BLaER1 treated with 17β-estradiol and CSF1 and Interleukin-3, amounts not matched to agents 10 nM and 100 nM (cell line): ENCODE results near the gene AKR1B1.
A peak's percentile ranks its signal among the peaks of the same experiment; 100 is the strongest.

Experiments
- H3K27ac ChIP-seq, 11 experiments: shearing (Covaris generic); formaldehyde crosslinking; 2 replicates each; pipeline ENCODE4 v1.8.1; 2022
- H3K27me3 ChIP-seq, 11 experiments: shearing (Covaris generic); formaldehyde crosslinking; 2 replicates each; pipeline ENCODE4 v1.8.1; 2022
- H3K36me3 ChIP-seq, 11 experiments: shearing (Covaris generic); formaldehyde crosslinking; 2 replicates each; pipeline ENCODE4 v1.8.1; 2022
- H3K4me1 ChIP-seq, 10 experiments: shearing (Covaris generic); formaldehyde crosslinking; 2 replicates each; pipeline ENCODE4 v1.8.1; 2022
- H3K4me2 ChIP-seq, 11 experiments: shearing (Covaris generic); formaldehyde crosslinking; 2 replicates each; pipeline ENCODE4 v1.8.1; 2022
- H3K4me3 ChIP-seq, 10 experiments: shearing (Covaris generic); formaldehyde crosslinking; 2 replicates each; pipeline ENCODE4 v1.8.1; 2022
- H3K9ac ChIP-seq, 11 experiments: shearing (Covaris generic); formaldehyde crosslinking; 2 replicates each; pipeline ENCODE4 v1.8.1; 2022
- H3K9me3 ChIP-seq, 11 experiments: shearing (Covaris generic); formaldehyde crosslinking; replicated peaks in 1 of 11; 2 replicates each; pipeline ENCODE4 v1.8.1; 2022
- H4K20me1 ChIP-seq, 11 experiments: shearing (Covaris generic); formaldehyde crosslinking; 2 replicates each; pipeline ENCODE4 v1.8.1; 2022
- Cebpa-rat ChIP-seq, 11 experiments: shearing (Covaris generic); IDR thresholded peaks; 2 replicates each; pipeline ENCODE4 v1.8.1; 2022

Gene AKR1B1

GRCh38 chr7:134473861-134474291 lies 15.0 kb upstream of the AKR1B1 start:
- 0 out of 22 replicates have a peak, but pooled peaks of 1 of the 11 experiments have one; percentile 15 for TF ChIP-seq Cebpa-rat (IDR thresholded peaks at IDR 0.05)
- Histone ChIP-seq H3K27me3 (no peaks in the 10 kb centered on the region), H4K20me1 (no peaks in the 10 kb centered on the region), H3K9me3 (peaks cover 0 to 16% (median 11%) of the 10 kb centered on the region in 11 experiments; a peak in 13 of 22 replicates), H3K4me2 (peak overlapping the region in 3 of 11 experiments; percentile 2 to 27 (median 23); a peak in 3 of 22 replicates), H3K27ac (peak overlapping the region in 2 of 11 experiments; percentile 2 to 47; a peak in 2 of 22 replicates), H3K4me3 (no peak overlapping the region), H3K9ac (no peak overlapping the region), H3K36me3 (no peaks in the 10 kb centered on the region), H3K4me1 (peaks cover 0 to 15% (median 3%) of the 10 kb centered on the region in 10 experiments; a peak in 6 of 20 replicates)

GRCh38 chr7:134472572-134473244 lies 13.8 kb upstream of the AKR1B1 start:
- Histone ChIP-seq H3K27ac (no peak overlapping the region), H3K4me1 (peaks cover 0 to 14% (median 3%) of the 10 kb centered on the region in 10 experiments; a peak in 6 of 20 replicates), H3K27me3 (no peaks in the 10 kb centered on the region), H3K36me3 (no peaks in the 10 kb centered on the region), H4K20me1 (no peaks in the 10 kb centered on the region), H3K9ac (no peak overlapping the region), H3K4me3 (no peak overlapping the region), H3K9me3 (peaks cover 0 to 24% (median 11%) of the 10 kb centered on the region in 11 experiments; a peak in 13 of 22 replicates), H3K4me2 (no peak overlapping the region)
- peak in 2 of 11 experiments; percentile 16 to 45; a peak in 1 of 22 replicates for TF ChIP-seq Cebpa-rat (IDR thresholded peaks at IDR 0.05)

DNA sequence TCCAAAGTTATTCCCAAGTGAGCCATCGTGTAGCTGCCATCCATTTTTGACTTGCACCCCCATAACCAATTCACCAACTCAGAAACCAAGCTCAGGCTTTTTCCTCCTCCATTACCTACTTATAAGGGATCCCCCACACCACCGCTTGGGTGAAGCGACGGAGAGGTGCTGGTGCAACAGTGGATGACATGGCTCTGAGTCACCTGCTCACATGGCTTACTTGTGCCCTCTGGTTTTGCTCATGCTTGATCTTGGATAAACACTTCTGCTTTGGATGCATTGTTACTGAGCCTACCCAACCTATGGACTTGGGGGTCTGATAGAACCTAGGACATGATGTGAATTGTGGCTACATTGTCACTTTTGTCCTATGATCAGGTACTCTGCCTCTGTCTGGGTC lies 12.0 kb upstream of the AKR1B1 start:
- H3K4me3 ChIP-seq: no peak overlapping the region
- no peaks in the 10 kb centered on the region for H4K20me1 ChIP-seq
- no peak overlapping the region for H3K27ac ChIP-seq
- peak overlapping the region in 1 of 11 experiments; percentile 18; a peak in 2 of 22 replicates for H3K4me2 ChIP-seq
- peaks cover 0 to 5% (median 0%) of the 10 kb centered on the region in 11 experiments; a peak in 1 of 22 replicates for H3K27me3 ChIP-seq
- H3K9me3 ChIP-seq: peaks cover 6 to 42% (median 19%) of the 10 kb centered on the region in 11 experiments; a peak in 19 of 22 replicates
- TF ChIP-seq Cebpa-rat (IDR thresholded peaks at IDR 0.05): no peak
- no peak overlapping the region for H3K9ac ChIP-seq
- H3K36me3 ChIP-seq: no peaks in the 10 kb centered on the region
- peaks cover 0 to 14% (median 2%) of the 10 kb centered on the region in 10 experiments; a peak in 6 of 20 replicates for H3K4me1 ChIP-seq

DNA sequence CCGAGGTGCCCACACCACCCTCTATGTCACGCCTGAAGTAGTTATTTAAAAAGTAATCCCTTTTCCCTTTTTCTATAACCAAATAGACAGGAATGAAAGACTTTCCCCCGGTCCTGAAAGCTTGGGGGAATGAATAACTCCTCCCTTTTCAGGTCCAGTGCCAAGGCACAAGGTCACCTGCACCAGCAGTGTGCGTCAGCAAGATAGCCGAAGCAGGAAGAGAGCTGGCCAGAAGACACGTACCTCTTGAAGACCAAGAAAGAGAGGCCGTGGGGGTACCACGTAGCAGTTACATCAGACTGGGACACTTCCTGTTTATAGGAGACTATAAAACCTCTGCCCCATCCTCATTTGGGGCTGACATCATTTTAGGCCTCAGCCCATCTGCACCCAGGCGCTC lies 10.7 kb upstream of the AKR1B1 start:
- no peak for TF ChIP-seq Cebpa-rat (IDR thresholded peaks at IDR 0.05)
- peaks cover 0 to 5% (median 0%) of the 10 kb centered on the region in 11 experiments; a peak in 1 of 22 replicates for H3K27me3 ChIP-seq
- H3K9me3 ChIP-seq: peaks cover 17 to 42% (median 27%) of the 10 kb centered on the region in 11 experiments
- H3K27ac ChIP-seq: no peak overlapping the region
- no peak overlapping the region for H3K9ac ChIP-seq
- H3K4me1 ChIP-seq: peaks cover 0 to 14% (median 0%) of the 10 kb centered on the region in 10 experiments; a peak in 6 of 20 replicates
- H3K36me3 ChIP-seq: no peaks in the 10 kb centered on the region
- H3K4me2 ChIP-seq: no peak overlapping the region
- H3K4me3 ChIP-seq: no peak overlapping the region
- H4K20me1 ChIP-seq: no peaks in the 10 kb centered on the region

DNA sequence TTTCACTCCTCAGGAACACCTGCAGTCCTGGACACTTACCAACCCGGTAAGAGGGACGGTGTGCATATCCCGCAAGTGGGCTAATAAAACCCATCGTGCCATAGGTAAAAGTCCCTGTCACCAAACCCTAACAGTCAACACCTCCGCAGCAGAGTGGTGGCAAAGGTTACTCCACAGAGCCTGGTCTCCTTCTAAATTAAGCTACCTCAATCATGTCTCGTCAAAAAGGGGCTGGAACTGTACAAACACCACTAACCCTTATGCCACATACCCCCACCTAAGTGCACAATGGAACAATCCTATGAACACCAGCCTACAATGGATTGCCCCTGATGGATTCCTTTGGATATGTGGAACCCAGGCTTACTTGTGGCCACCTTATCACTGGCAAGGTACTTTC lies 9.6 kb upstream of the AKR1B1 start:
- H3K9me3 ChIP-seq: peaks cover 28 to 53% (median 38%) of the 10 kb centered on the region in 11 experiments

DNA sequence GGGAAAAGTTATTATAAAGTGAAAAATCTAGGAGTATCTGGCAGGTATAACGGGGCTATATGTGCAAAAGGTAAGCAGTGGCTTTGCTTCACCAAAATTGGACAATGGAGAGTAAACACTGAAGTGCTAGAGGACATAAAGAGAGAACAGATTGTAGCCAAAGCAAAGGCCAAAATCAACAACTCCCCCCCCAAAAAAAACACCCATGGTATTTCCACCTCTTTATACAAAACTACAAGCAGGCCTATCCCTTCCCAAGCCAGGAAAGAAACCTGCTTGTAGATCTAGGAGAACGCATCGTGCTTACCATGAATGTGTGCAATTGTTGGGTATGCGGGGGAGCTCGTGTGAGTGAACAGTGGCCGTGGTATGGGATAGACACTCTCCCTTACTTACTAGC lies 9.2 kb upstream of the AKR1B1 start:
- H3K9me3 ChIP-seq: peaks cover 32 to 57% (median 42%) of the 10 kb centered on the region in 11 experiments
- H3K27ac ChIP-seq: no peak overlapping the region
- no peak overlapping the region for H3K4me2 ChIP-seq
- TF ChIP-seq Cebpa-rat (IDR thresholded peaks at IDR 0.05): no peak
- H3K9ac ChIP-seq: no peak overlapping the region
- peaks cover 0 to 4% (median 0%) of the 10 kb centered on the region in 10 experiments; a peak in 1 of 20 replicates for H3K4me1 ChIP-seq
- 0 out of 22 replicates have a peak, but pooled peaks cover 0 to 9% (median 0%) of the 10 kb centered on the region in 11 experiments for H3K36me3 ChIP-seq
- H4K20me1 ChIP-seq: no peaks in the 10 kb centered on the region
- no peak overlapping the region for H3K4me3 ChIP-seq
- H3K27me3 ChIP-seq: peaks cover 0 to 5% (median 0%) of the 10 kb centered on the region in 11 experiments; a peak in 1 of 22 replicates

More for the DNA sequence above, 9.6 kb upstream of the AKR1B1 start:
- peaks cover 0 to 5% (median 0%) of the 10 kb centered on the region in 11 experiments; a peak in 1 of 22 replicates for H3K27me3 ChIP-seq
- 0 out of 22 replicates have a peak, but pooled peaks cover 0 to 6% (median 0%) of the 10 kb centered on the region in 11 experiments for H3K36me3 ChIP-seq
- no peak overlapping the region for H3K9ac ChIP-seq
- no peak overlapping the region for H3K4me3 ChIP-seq
- H4K20me1 ChIP-seq: no peaks in the 10 kb centered on the region
- peaks cover 0 to 4% (median 0%) of the 10 kb centered on the region in 10 experiments; a peak in 4 of 20 replicates for H3K4me1 ChIP-seq
- no peak overlapping the region for H3K4me2 ChIP-seq
- no peak for TF ChIP-seq Cebpa-rat (IDR thresholded peaks at IDR 0.05)
- no peak overlapping the region for H3K27ac ChIP-seq

GRCh38 chr7:134465491-134465890 lies 6.6 kb upstream of the AKR1B1 start:
- no peak overlapping the region for H3K27ac ChIP-seq

DNA sequence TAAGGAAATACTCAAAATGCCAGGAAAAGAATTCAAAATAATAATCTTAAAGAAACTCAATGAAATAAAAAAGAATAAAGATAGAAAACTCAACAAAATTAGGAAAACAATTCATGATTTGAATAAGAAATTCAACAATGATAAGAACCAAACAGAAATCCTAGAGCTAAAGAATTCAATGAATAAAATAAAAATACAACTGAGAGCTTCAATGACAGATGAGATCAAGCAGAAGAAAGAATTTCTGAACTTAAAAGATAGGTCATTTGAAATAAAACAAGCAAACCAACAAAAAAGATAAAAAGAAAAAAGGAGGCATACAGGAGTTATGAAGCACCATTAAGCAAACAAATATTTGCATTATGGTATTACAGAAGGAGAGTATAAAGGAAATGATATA lies 5.6 kb upstream of the AKR1B1 start:
- H3K36me3 ChIP-seq: 0 out of 22 replicates have a peak, but pooled peaks cover 0 to 9% (median 0%) of the 10 kb centered on the region in 11 experiments
- no peak overlapping the region for H3K9ac ChIP-seq
- no peaks in the 10 kb centered on the region for H4K20me1 ChIP-seq
- peaks cover 8 to 12% (median 11%) of the 10 kb centered on the region in 10 experiments for H3K4me1 ChIP-seq
- H3K4me3 ChIP-seq: no peak overlapping the region
- no peak overlapping the region for H3K4me2 ChIP-seq
- H3K27ac ChIP-seq: no peak overlapping the region
- peaks cover 46 to 71% (median 51%) of the 10 kb centered on the region in 11 experiments for H3K9me3 ChIP-seq
- TF ChIP-seq Cebpa-rat (IDR thresholded peaks at IDR 0.05): no peak
- H3K27me3 ChIP-seq: peaks cover 0 to 5% (median 0%) of the 10 kb centered on the region in 11 experiments; a peak in 1 of 22 replicates

More at GRCh38 chr7:134465491-134465890, 6.6 kb upstream of the AKR1B1 start:
- Histone ChIP-seq H3K27me3 (peaks cover 0 to 5% (median 0%) of the 10 kb centered on the region in 11 experiments; a peak in 1 of 22 replicates), H3K36me3 (0 out of 22 replicates have a peak, but pooled peaks cover 0 to 9% (median 0%) of the 10 kb centered on the region in 11 experiments), H4K20me1 (no peaks in the 10 kb centered on the region), H3K9me3 (peaks cover 46 to 71% (median 51%) of the 10 kb centered on the region in 11 experiments), H3K9ac (no peak overlapping the region), H3K4me2 (no peak overlapping the region), H3K4me1 (peaks cover 0 to 2% (median under 1%) of the 10 kb centered on the region in 10 experiments; a peak in 9 of 20 replicates), H3K4me3 (no peak overlapping the region)
- no peak for TF ChIP-seq Cebpa-rat (IDR thresholded peaks at IDR 0.05)

- Histone ChIP-seq H3K4me2 (no peak overlapping the region), H3K4me1 (peaks cover 11 to 15% (median 14%) of the 10 kb centered on the region in 10 experiments), H3K27ac (no peak overlapping the region), H3K36me3 (0 out of 22 replicates have a peak, but pooled peaks cover 0 to 9% (median 0%) of the 10 kb centered on the region in 11 experiments), H3K9ac (no peak overlapping the region), H3K4me3 (peak overlapping the region in 1 of 10 experiments; percentile 1; a peak in 1 of 20 replicates), H3K27me3 (peaks cover 0 to 5% (median 0%) of the 10 kb centered on the region in 11 experiments; a peak in 1 of 22 replicates), H3K9me3 (peaks cover 46 to 67% (median 51%) of the 10 kb centered on the region in 11 experiments), H4K20me1 (no peaks in the 10 kb centered on the region)
- no peak for TF ChIP-seq Cebpa-rat (IDR thresholded peaks at IDR 0.05)
Observed at GRCh38 chr7:134463751-134464150, 4.9 kb upstream of the AKR1B1 start.
